ENCODE measurements around the gene MAOB. TPM values are rescaled to one million over a fixed set of nuclear protein-coding genes. Genes with fewer than 3 reads are reported as not detected.

MAOB gene
- total RNA-seq, 1 donor from 2014 or later, result 4.6 TPM

DNA sequence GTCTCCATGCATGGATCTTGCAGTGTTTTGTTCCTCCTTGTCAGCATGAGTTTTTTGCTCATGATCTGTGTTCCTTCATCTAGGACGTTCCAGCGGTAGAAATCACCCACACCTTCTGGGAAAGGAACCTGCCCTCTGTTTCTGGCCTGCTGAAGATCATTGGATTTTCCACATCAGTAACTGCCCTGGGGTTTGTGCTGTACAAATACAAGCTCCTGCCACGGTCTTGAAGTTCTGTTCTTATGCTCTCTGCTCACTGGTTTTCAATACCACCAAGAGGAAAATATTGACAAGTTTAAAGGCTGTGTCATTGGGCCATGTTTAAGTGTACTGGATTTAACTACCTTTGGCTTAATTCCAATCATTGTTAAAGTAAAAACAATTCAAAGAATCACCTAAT, 138.0 kb downstream of the MAOB start:
- TF ChIP-seq, protein P1, sequence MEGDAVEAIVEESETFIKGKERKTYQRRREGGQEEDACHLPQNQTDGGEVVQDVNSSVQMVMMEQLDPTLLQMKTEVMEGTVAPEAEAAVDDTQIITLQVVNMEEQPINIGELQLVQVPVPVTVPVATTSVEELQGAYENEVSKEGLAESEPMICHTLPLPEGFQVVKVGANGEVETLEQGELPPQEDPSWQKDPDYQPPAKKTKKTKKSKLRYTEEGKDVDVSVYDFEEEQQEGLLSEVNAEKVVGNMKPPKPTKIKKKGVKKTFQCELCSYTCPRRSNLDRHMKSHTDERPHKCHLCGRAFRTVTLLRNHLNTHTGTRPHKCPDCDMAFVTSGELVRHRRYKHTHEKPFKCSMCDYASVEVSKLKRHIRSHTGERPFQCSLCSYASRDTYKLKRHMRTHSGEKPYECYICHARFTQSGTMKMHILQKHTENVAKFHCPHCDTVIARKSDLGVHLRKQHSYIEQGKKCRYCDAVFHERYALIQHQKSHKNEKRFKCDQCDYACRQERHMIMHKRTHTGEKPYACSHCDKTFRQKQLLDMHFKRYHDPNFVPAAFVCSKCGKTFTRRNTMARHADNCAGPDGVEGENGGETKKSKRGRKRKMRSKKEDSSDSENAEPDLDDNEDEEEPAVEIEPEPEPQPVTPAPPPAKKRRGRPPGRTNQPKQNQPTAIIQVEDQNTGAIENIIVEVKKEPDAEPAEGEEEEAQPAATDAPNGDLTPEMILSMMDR (IDR thresholded peaks at IDR 0.05), result no peak
- no peaks in the 10 kb centered on the region for H3K4me1 ChIP-seq
- intact Hi-C loops (cut with DNase I), result no loop called here
- no peaks in the 10 kb centered on the region for H3K27me3 ChIP-seq
- no peak overlapping the region for H3K27ac ChIP-seq
- H3K9me3 ChIP-seq, result no peaks in the 10 kb centered on the region
- H3K4me3 ChIP-seq, result no peak overlapping the region
- no peak for DNase-seq (ENCODE audit: low spot score in 2 of 2)
- H3K36me3 ChIP-seq, result peaks cover 6 to 17% of the 10 kb centered on the region in 2 donors

DNA sequence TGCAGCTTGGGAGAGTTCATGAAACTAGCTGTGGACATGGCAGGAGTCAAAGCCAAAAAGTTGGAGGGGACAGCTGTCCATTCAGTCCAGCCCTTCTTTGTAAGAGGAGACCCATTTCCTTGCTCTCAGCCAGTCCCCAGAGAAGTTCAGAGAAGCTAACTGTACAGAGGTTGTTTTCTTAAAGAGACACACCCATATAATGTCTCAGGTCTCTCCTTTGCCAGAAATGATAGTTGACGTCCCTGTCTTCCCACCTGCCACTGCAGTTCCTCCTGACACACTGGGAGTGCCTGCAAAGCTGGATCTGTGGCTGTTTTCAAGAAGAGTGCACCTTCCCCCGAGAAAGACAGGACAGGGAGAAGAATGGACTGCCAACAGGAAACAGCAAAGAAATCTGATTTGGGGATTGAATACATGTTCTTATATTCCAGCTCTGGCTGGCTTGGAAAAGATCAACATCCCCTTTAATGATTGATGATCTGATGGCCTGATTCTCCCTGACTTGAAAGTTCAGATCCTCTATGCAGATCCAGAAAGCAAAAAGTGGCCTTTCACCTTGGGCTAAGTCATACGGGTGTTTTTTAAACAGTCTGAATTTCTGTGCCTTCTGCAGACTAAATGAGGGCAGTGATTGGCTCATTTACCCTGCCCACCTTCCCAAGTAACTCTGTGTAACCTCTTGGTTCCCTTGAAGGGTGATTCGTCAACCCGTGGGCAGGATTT, 139.0 kb downstream of the MAOB start:
- intact Hi-C loops (cut with DNase I), result no loop called here
- Histone ChIP-seq H3K4me3 (no peak overlapping the region), H3K9me3 (no peaks in the 10 kb centered on the region), H3K36me3 (peaks cover 6 to 17% of the 10 kb centered on the region in 2 donors), H3K27ac (peak overlapping the region in 1 of 2 donors; percentile 6), H3K4me1 (no peaks in the 10 kb centered on the region), H3K27me3 (no peaks in the 10 kb centered on the region)
- DNase-seq (ENCODE audit: low spot score in 2 of 2), result no peak
- TF ChIP-seq, protein P1 (IDR thresholded peaks at IDR 0.05), result no peak

DNA sequence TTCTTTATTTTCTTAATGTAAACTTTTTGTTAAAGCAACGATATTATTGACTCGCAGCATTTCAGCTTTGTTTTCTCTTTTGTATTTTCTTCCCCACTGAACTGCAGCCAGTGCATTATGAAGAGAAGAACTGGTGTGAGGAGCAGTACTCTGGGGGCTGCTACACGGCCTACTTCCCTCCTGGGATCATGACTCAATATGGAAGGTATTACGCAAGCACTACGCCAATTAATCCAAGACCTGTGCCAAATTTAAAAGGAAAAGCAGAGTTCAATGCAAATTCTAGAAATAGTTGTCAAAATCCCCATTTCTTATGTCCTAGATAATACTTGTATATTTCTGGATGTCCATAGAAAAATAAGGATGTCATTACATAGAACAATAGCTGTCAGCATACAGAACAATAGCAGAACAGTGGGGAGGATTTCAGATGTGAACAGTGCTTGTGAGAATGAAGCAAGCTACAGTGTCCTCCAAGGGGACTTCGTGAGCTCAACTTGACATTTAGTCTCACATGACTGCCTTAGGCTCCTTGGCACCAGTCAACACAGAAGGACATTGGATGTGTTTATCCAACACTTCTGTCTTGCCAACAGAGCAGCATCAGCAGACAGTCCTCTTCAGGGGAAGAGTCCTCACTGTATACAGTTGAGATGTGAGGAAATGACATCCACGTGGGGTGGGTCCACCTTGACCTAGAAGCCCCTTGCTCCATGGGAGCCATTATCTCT, 140.2 kb downstream of the MAOB start:
- intact Hi-C loops (cut with DNase I), result no loop called here
- Histone ChIP-seq H3K27me3 (no peaks in the 10 kb centered on the region), H3K36me3 (peaks cover 6 to 20% of the 10 kb centered on the region in 2 donors), H3K4me3 (no peak overlapping the region), H3K9me3 (no peaks in the 10 kb centered on the region), H3K27ac (peak overlapping the region in 1 of 2 donors; percentile 6), H3K4me1 (no peaks in the 10 kb centered on the region)
- TF ChIP-seq, protein P1 (IDR thresholded peaks at IDR 0.05), result no peak
- no peak for DNase-seq (ENCODE audit: low spot score in 2 of 2)

DNA sequence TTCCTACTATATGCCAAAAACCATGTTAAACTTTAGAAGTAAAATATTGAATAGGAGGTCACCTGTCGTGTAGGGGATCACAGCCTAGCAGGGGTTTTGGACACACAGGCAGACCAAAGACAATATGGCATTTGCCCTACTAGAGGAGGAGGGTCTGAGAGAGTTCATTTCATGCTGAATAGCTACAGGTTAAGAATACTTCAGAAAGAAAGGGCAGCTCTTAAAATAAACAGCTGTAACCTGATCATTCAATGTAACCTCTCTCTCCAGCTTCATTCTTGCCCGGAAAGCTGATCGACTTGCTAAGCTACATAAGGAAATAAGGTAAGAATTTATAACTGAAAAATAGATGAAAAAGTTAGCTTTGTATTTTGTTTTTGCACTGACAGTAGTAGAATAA, 146.3 kb downstream of the MAOB start:
- DNase-seq (ENCODE audit: low spot score in 2 of 2), result no peak
- no peaks in the 10 kb centered on the region for H3K4me1 ChIP-seq
- intact Hi-C loops (cut with DNase I), result no loop called here

DNA sequence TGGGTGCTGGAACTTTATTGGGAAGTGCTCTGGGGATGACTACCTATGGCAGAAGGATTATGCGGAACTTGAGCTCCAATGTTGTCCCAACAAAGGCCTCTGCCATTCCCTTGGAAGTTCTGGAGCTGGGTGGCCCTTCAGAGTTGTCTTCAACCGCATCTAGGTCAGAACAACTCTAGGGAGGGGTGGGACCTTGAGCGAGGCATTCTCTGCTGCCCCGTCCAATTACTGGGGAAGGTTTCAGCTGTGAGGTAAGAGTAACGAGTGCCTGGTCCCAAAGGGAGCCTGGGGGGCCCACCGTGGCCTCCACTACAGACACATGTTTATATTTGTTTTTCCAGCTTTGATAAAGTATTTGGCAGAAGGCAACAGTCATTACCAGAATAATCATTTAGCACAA, 146.7 kb downstream of the MAOB start:
- TF ChIP-seq, protein P1 (IDR thresholded peaks at IDR 0.05), result no peak
- intact Hi-C loops (cut with DNase I), result no loop called here
- H3K4me3 ChIP-seq, result no peak overlapping the region
- no peak overlapping the region for H3K27ac ChIP-seq
- peaks cover 8 to 26% of the 10 kb centered on the region in 2 donors for H3K36me3 ChIP-seq
- DNase-seq (ENCODE audit: low spot score in 2 of 2), result no peak
- no peaks in the 10 kb centered on the region for H3K27me3 ChIP-seq
- no peaks in the 10 kb centered on the region for H3K9me3 ChIP-seq
- no peaks in the 10 kb centered on the region for H3K4me1 ChIP-seq

More for the DNA sequence above, 146.3 kb downstream of the MAOB start:
- Histone ChIP-seq H3K4me3 (no peak overlapping the region), H3K9me3 (no peaks in the 10 kb centered on the region), H3K27me3 (no peaks in the 10 kb centered on the region), H3K36me3 (peaks cover 8 to 26% of the 10 kb centered on the region in 2 donors), H3K27ac (no peak overlapping the region)
- TF ChIP-seq, protein P1 (IDR thresholded peaks at IDR 0.05), result no peak

Data from ascending aorta (tissue), 2 donors.